Right lobe of liver (tissue), 6 donors: ENCODE measurements around the gene NHSL2. TPM values are rescaled to one million over a fixed set of nuclear protein-coding genes. Genes with fewer than 3 reads are reported as not detected.
A peak's percentile ranks its signal among the peaks of the same experiment; 100 is the strongest.

Experiments used
- ATAC-seq, 4 donors: fragments of 200-7000 bp; cut with Tn5 transposase; one replicate each; pipeline ENCODE4 v1.9.1; 2020; ENCODE audit warnings: mild to moderate bottlenecking in 4 of 4, moderate library complexity in 4 of 4
- DNase-seq, 3 donors: peaks; one replicate each; pipeline ENCODE4 v3.0.0-alpha.2; 2020
- H3K27ac ChIP-seq, 3 donors: fragments of 200-600 bp; one replicate each; pipeline ENCODE4 v1.8.0; 2022
- H3K27me3 ChIP-seq, 2 donors: fragments of 200-600 bp; one replicate each; pipeline ENCODE4 v1.8.0; 2022
- H3K36me3 ChIP-seq, 4 donors: fragments of 200-600 bp; sonication (generic) in 1 of 4; one replicate each; pipeline versions ENCODE4 v1.5.1 to v1.8.0; 2017 to 2022; ENCODE audit warnings: control low read depth in 1 of 4
- H3K4me1 ChIP-seq, 4 donors: fragments of 200-600 bp; sonication (generic) in 1 of 4; one replicate each; pipeline versions ENCODE4 v1.5.1 to v1.8.0; 2017 to 2022; ENCODE audit warnings: control low read depth in 1 of 4
- H3K4me3 ChIP-seq, 3 donors: fragments of 200-600 bp; one replicate each; pipeline ENCODE4 v1.8.0; 2022
- H3K9me3 ChIP-seq, 4 donors: fragments of 200-600 bp; sonication (generic) in 1 of 4; one replicate each; pipeline versions ENCODE4 v1.5.1 to v1.8.0; 2017 to 2022; ENCODE audit warnings: control low read depth in 1 of 4
- CTCF ChIP-seq, 4 donors: fragments of 200-600 bp in 3 of 4; fragments of 450-650 bp in 1 of 4; IDR thresholded peaks; one replicate each; pipeline versions ENCODE4 v1.5.1 to v1.8.0; 2016 to 2022; ENCODE audit warnings: antibody characterized with exemption in 4 of 4, mild to moderate bottlenecking in 2 of 4
- POLR2A ChIP-seq: fragments of 450-650 bp; IDR thresholded peaks from one replicate; pipeline ENCODE4 v1.6.1; 2017; ENCODE audit warnings: antibody characterized with exemption, mild to moderate bottlenecking
- WGBS: methylation state at CpG from one replicate; pipeline ENCODE4 v1.1.6; 2018; ENCODE audit warnings: low coverage, low lambda C conversion rate; ENCODE audit not compliant: insufficient coverage; ENCODE audit errors: missing lambda C conversion rate; 5-methylcytosine and 5-hydroxymethylcytosine counted together
- intact Hi-C, 2 donors: fragments of 100-400 bp; cut with DNase I; formaldehyde crosslinking; loops; one replicate each; pipeline versions ENCODE4 v1.11.2 to v1.14.1; 2022
- total RNA-seq, 6 experiments: library from RNA; depleted of rRNA in 2 of 6; stranded (reverse); fragments of >200 nt in 2 of 6; fragmentation: NEBNext Ultra II Directional in 3 of 6; extraction: Animal tissue kit (Norgen Biotek cat#: 25700) in 3 of 6; gene quantifications; one replicate each; pipeline versions ENCODE4 v1.1.0 to v1.2.4, GENCODE V29; 2016 to 2023
- donor health status: DM: no; HTN: yes; CAD: no.
- donor health status: DM: no; HTN: no; CAD: no.
- donor health status: DM: no; HTN: no; CAD: no.
- donor health status: DM: no; HTN: yes; CAD: no.
- donor health status: DM: no; HTN: yes; CAD: no.

The NHSL2 gene
- total RNA-seq, 6 experiments from 2014 or later, result 0.81 to 2.1 (median 1.3) TPM

GRCh38 chrX:71941145-71941544 lies 30.5 kb downstream of the NHSL2 start:
- DNase-seq (no peak), ATAC-seq (no peak)
- H3K36me3 ChIP-seq, result no peaks in the 10 kb centered on the region
- 63% methylated on average over 1 of the region's 1 CpG for WGBS
- H3K4me1 ChIP-seq, result no peaks in the 10 kb centered on the region
- H3K9me3 ChIP-seq, result no peaks in the 10 kb centered on the region
- no peak for TF ChIP-seq CTCF (IDR thresholded peaks at IDR 0.05)
- TF ChIP-seq POLR2A, result no peak
- H3K27me3 ChIP-seq, result no peaks in the 10 kb centered on the region
- no peak overlapping the region for H3K4me3 ChIP-seq
- intact Hi-C loops, result no loop called here
- H3K27ac ChIP-seq, result no peak overlapping the region

- no peak for TF ChIP-seq CTCF (IDR thresholded peaks at IDR 0.05)
- Histone ChIP-seq H3K9me3 (no peaks in the 10 kb centered on the region), H3K27ac (no peak overlapping the region), H3K27me3 (no peaks in the 10 kb centered on the region), H3K4me1 (no peaks in the 10 kb centered on the region), H3K4me3 (no peak overlapping the region), H3K36me3 (no peaks in the 10 kb centered on the region)
- intact Hi-C loops, result no loop called here
- 17% methylated on average over 2 of the region's 3 CpGs for WGBS
- peak in 1 of 4 donors; percentile 54 for ATAC-seq
- no peak for DNase-seq
These were observed 31.1 kb downstream of the NHSL2 start for GRCh38 chrX:71941776-71942175.

- ATAC-seq (no peak), DNase-seq (no peak)
- Histone ChIP-seq H3K27me3 (no peaks in the 10 kb centered on the region), H3K36me3 (no peaks in the 10 kb centered on the region), H3K27ac (no peak overlapping the region), H3K9me3 (no peaks in the 10 kb centered on the region), H3K4me1 (no peaks in the 10 kb centered on the region), H3K4me3 (no peak overlapping the region)
- intact Hi-C loops, result no loop called here
- WGBS, result 53% methylated on average over 2 of the region's 2 CpGs
- TF ChIP-seq CTCF (IDR thresholded peaks at IDR 0.05) (no peak), POLR2A (no peak)
These were observed 33.7 kb downstream of the NHSL2 start for GRCh38 chrX:71944369-71944768.

GRCh38 chrX:71945237-71945805 lies 34.7 kb downstream of the NHSL2 start:
- ATAC-seq (no peak), DNase-seq (no peak)
- Histone ChIP-seq H3K9me3 (no peaks in the 10 kb centered on the region), H3K27ac (no peak overlapping the region), H3K27me3 (no peaks in the 10 kb centered on the region), H3K4me3 (no peak overlapping the region), H3K4me1 (no peaks in the 10 kb centered on the region), H3K36me3 (no peaks in the 10 kb centered on the region)
- no peak for TF ChIP-seq CTCF (IDR thresholded peaks at IDR 0.05)
- no peak for TF ChIP-seq POLR2A
- intact Hi-C loops, result no loop called here
- WGBS, result 31% methylated on average over 5 of the region's 8 CpGs

GRCh38 chrX:71949363-71949762 lies 38.7 kb downstream of the NHSL2 start:
- intact Hi-C loops, result no loop called here
- Histone ChIP-seq H3K4me1 (no peaks in the 10 kb centered on the region), H3K27ac (no peak overlapping the region), H3K9me3 (no peaks in the 10 kb centered on the region), H3K36me3 (no peaks in the 10 kb centered on the region), H3K27me3 (no peaks in the 10 kb centered on the region), H3K4me3 (no peak overlapping the region)
- TF ChIP-seq POLR2A, result no peak
- TF ChIP-seq CTCF (IDR thresholded peaks at IDR 0.05), result no peak
- DNase-seq, result no peak
- 60% methylated on average over 2 of the region's 8 CpGs for WGBS
- ATAC-seq, result no peak
